ENCODE measurements around the gene RDH13.
"Not testable (repeated sequence)": the region's sequence is repeated elsewhere in the genome, so short reads cannot be mapped to it uniquely, and the experiment has no call there.

RDH13 gene

GRCh38 chr19:55062735-55063491, at the start of gene RDH13:
TSS of gene RDH13 (minus strand) at chr19:55063148. CDS start at chr19:55063032, 116 bp downstream.
- DNase-seq: peak; percentile 94

- no peak for DNase-seq
These were observed 49.4 kb upstream of the RDH13 start for GRCh38 chr19:55112246-55112776.

- DNase-seq: no peak
These were observed 48.4 kb upstream of the RDH13 start for GRCh38 chr19:55111238-55111831.

GRCh38 chr19:55109527-55110291, 46.8 kb upstream of the RDH13 start:
- DNase-seq: no peak

GRCh38 chr19:55107252-55107651, 44.3 kb upstream of the RDH13 start:
- not testable (repeated sequence) for DNase-seq

GRCh38 chr19:55106591-55106990, 43.6 kb upstream of the RDH13 start:
- DNase-seq: no peak

GRCh38 chr19:55105237-55105636, 42.3 kb upstream of the RDH13 start:
- DNase-seq: no peak

GRCh38 chr19:55103190-55103589, 40.2 kb upstream of the RDH13 start:
- no peak for DNase-seq

GRCh38 chr19:55101261-55101660, 38.3 kb upstream of the RDH13 start:
- DNase-seq: no peak

- DNase-seq: no peak
These were observed 36.9 kb upstream of the RDH13 start for GRCh38 chr19:55099557-55100506.

- DNase-seq: no peak
These were observed 36.0 kb upstream of the RDH13 start for GRCh38 chr19:55098716-55099556.

- DNase-seq: no peak
These were observed 35.1 kb upstream of the RDH13 start for GRCh38 chr19:55097864-55098715.

GRCh38 chr19:55096061-55096701, 33.2 kb upstream of the RDH13 start:
- DNase-seq: no peak

- no peak for DNase-seq
These were observed 32.5 kb upstream of the RDH13 start for GRCh38 chr19:55095260-55096060.

GRCh38 chr19:55094456-55095259, 31.7 kb upstream of the RDH13 start:
- no peak for DNase-seq

GRCh38 chr19:55092423-55093318, 29.7 kb upstream of the RDH13 start:
- DNase-seq: no peak

GRCh38 chr19:55091955-55092354, 29.0 kb upstream of the RDH13 start:
- no peak for DNase-seq

Data from NCI-H1694 (cell line).